ENCODE data around the gene CPNE5.

DNA sequence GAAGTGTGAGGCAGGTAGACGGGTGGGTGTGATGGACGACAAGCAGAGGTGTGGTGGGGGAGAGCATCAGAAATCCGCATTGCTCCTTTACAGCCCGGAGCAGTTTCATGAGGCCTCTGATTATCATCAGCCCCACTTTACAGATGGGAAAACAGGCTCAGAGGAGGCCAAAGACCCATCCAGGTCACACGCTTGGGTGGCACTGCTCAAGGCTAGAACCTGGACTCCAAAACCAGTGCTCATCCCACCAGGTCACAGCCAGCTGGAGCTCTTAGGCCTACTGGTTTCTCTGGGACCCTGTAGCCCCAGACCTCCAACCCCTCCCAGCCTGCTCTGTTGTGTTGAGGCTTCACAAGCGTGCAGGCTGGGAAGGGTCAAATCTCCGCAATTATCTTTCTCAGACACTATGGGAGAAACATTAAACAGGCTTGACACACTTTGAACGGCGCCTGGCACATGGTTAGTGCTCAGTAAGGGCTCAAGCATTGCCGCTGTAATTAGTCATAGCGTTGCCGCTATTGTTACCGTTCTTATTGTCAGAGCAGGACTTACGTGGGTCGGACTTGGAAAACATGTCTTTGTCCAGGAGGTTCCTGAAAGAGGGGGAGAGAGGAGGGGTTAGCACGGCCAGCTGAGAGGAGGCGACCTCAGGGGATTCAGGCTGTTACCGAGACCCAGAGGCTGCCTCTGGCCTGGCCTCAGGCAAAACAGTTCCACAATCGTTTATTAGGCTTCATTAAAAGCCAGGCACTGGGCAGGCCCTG is 16.6 kb downstream of the CPNE5 start:
- TF ChIP-seq, protein P1, sequence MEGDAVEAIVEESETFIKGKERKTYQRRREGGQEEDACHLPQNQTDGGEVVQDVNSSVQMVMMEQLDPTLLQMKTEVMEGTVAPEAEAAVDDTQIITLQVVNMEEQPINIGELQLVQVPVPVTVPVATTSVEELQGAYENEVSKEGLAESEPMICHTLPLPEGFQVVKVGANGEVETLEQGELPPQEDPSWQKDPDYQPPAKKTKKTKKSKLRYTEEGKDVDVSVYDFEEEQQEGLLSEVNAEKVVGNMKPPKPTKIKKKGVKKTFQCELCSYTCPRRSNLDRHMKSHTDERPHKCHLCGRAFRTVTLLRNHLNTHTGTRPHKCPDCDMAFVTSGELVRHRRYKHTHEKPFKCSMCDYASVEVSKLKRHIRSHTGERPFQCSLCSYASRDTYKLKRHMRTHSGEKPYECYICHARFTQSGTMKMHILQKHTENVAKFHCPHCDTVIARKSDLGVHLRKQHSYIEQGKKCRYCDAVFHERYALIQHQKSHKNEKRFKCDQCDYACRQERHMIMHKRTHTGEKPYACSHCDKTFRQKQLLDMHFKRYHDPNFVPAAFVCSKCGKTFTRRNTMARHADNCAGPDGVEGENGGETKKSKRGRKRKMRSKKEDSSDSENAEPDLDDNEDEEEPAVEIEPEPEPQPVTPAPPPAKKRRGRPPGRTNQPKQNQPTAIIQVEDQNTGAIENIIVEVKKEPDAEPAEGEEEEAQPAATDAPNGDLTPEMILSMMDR (conservative IDR thresholded peaks at IDR 0.05), result no peak
- no peak for TF ChIP-seq ZFX (IDR thresholded peaks at IDR 0.05)
